HFFc6 (cell line): Measurements from ENCODE around the gene C4orf50. TPM values are rescaled to one million over a fixed set of nuclear protein-coding genes. Genes with fewer than 3 reads are reported as not detected.

ENCODE experiments used
- DNase-seq: peaks from one replicate; pipeline ENCODE4 v3.0.0-alpha.2; 2018
- H3K27ac Mint-ChIP-seq: 2 replicates; pipeline ENCODE4 v1.8.0; 2020; ENCODE audit warnings: mild to moderate bottlenecking, mixed read lengths
- H3K27me3 Mint-ChIP-seq: 2 replicates; pipeline ENCODE4 v1.8.0; 2021; ENCODE audit warnings: mild to moderate bottlenecking, moderate library complexity, mixed read lengths; ENCODE audit not compliant: insufficient read depth
- H3K36me3 Mint-ChIP-seq: 2 replicates; pipeline ENCODE4 v1.8.0; 2021; ENCODE audit warnings: low read depth, mixed read lengths
- H3K4me1 Mint-ChIP-seq: 2 replicates; pipeline ENCODE4 v1.8.0; 2020; ENCODE audit warnings: low read depth, mixed read lengths
- H3K4me3 Mint-ChIP-seq: 2 replicates; pipeline ENCODE4 v1.8.0; 2020; ENCODE audit warnings: mild to moderate bottlenecking, moderate library complexity, mixed read lengths
- H3K9me3 Mint-ChIP-seq: 2 replicates; pipeline ENCODE4 v1.8.0; 2020; ENCODE audit warnings: mild to moderate bottlenecking, mixed read lengths
- CTCF ChIP-seq: fragments of 200-600 bp; sonication (generic); IDR thresholded peaks from 2 replicates; pipeline ENCODE4 v1.5.0; 2021; ENCODE audit warnings: antibody characterized with exemption, mild to moderate bottlenecking
- total RNA-seq, 6 experiments: library from RNA; stranded (reverse); fragmentation: NEBNext Ultra II Directional; extraction: Animal tissue kit (Norgen Biotek cat#: 25700); gene quantifications; 2 replicates in 1 of 6; 3 replicates in 5 of 6; pipeline ENCODE4 v1.2.3, GENCODE V29; 2021

The C4orf50 gene
- total RNA-seq, 6 experiments from 2014 or later = not detected

- H3K27me3 Mint-ChIP-seq = no peaks in the 10 kb centered on the region; the same call in 1 of the 2 replicates
- no peak overlapping the region for H3K27ac Mint-ChIP-seq
- DNase-seq = no peak
Measured at GRCh38 chr4:6044276-6044675, 26.0 kb upstream of the C4orf50 start.

GRCh38 chr4:6043843-6044242, 25.6 kb upstream of the C4orf50 start:
- DNase-seq = no peak
- no peaks in the 10 kb centered on the region; the same call in 1 of the 2 replicates for H3K27me3 Mint-ChIP-seq
- TF ChIP-seq CTCF = no peak
- no peak overlapping the region for H3K27ac Mint-ChIP-seq
- H3K36me3 Mint-ChIP-seq = no peaks in the 10 kb centered on the region
- H3K4me1 Mint-ChIP-seq = no peaks in the 10 kb centered on the region
- no peak overlapping the region for H3K4me3 Mint-ChIP-seq
- H3K9me3 Mint-ChIP-seq = peaks cover 73% of the 10 kb centered on the region

More at GRCh38 chr4:6044276-6044675, 26.0 kb upstream of the C4orf50 start:
- Mint-ChIP-seq H3K4me3 (no peak overlapping the region), H3K36me3 (no peaks in the 10 kb centered on the region), H3K4me1 (no peaks in the 10 kb centered on the region), H3K9me3 (peaks cover 74% of the 10 kb centered on the region)
- TF ChIP-seq CTCF = no peak

DNA sequence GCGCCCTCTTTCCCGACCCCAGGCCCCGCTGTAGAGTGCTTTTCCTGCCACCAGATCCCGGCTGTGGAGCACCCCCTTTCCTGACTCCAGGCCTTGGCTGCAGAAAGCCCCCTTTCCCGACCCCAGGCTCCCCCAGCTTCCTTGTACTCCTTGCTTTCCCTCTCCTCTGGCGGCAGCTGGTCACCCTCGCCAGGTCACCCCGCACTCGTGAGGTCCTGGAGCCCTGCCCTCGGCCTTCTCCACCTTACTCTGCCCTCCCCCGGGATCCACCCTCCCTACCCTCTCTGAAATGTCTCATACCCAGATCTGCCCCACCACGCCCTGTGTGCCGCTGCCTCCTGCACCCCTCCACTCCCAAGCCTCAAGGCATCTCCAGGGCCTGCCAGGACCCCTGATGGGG, 25.0 kb upstream of the C4orf50 start:
- no peak for TF ChIP-seq CTCF
- DNase-seq = no peak
- no peaks in the 10 kb centered on the region for H3K4me1 Mint-ChIP-seq
- H3K36me3 Mint-ChIP-seq = no peaks in the 10 kb centered on the region
- peaks cover 71% of the 10 kb centered on the region for H3K9me3 Mint-ChIP-seq
- H3K4me3 Mint-ChIP-seq = no peak overlapping the region
- H3K27me3 Mint-ChIP-seq = no peaks in the 10 kb centered on the region; the same call in 1 of the 2 replicates
- H3K27ac Mint-ChIP-seq = no peak overlapping the region

DNA sequence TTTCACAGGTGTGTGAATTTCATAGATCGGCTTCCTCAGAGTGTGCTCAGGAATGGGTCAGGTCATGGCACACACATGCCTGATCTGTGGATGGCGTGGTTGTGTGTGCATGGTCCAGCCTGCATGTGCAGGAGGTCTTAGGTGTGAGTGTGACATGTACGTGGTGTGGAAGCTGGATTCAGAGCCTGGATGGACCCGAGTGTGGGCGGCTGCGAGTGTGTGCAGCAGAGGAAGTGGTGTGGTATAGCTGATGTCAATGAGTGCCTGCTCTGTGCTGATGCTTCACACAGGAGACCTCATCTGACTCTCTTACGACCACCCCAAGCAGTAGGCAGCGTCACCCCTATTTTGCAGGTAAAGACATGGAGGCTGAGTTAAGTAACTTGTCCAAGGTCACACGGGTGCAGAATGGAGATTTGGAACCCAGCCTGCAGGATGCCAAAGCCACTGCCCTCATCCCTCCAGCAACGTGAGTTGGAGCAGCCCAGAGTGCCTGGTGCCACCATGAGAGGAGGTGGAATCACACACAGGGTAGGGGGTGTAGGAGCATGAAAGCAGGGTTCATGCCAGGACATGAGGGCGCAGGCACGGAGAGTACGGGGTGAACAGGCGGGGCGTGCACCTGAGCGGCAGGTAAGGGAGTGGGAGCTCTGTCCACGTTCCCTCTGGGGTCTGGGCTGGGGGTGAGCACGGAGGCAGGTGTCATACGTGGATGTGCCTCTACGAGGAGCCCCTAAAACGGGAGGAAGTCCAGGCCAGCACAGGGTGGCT, 24.2 kb upstream of the C4orf50 start:
- Mint-ChIP-seq H3K27me3 (no peaks in the 10 kb centered on the region; the same call in 1 of the 2 replicates), H3K36me3 (no peaks in the 10 kb centered on the region), H3K4me3 (no peak overlapping the region), H3K9me3 (peaks cover 64% of the 10 kb centered on the region), H3K4me1 (no peaks in the 10 kb centered on the region), H3K27ac (no peak overlapping the region)
- DNase-seq = no peak
- no peak for TF ChIP-seq CTCF

GRCh38 chr4:6041800-6042199, 23.6 kb upstream of the C4orf50 start:
- H3K27me3 Mint-ChIP-seq = no peaks in the 10 kb centered on the region; the same call in 1 of the 2 replicates
- no peak overlapping the region for H3K4me3 Mint-ChIP-seq
- peaks cover 64% of the 10 kb centered on the region for H3K9me3 Mint-ChIP-seq
- no peak overlapping the region for H3K27ac Mint-ChIP-seq
- no peaks in the 10 kb centered on the region for H3K36me3 Mint-ChIP-seq
- TF ChIP-seq CTCF = no peak
- no peaks in the 10 kb centered on the region for H3K4me1 Mint-ChIP-seq
- no peak for DNase-seq
